HEK293T (cell line): ENCODE results near the gene NF1.

Experiments used
- FOXA1 ChIP-seq: fragments of 450-650 bp; IDR thresholded peaks from 2 replicates; pipeline ENCODE4 v1.6.1; 2016; ENCODE audit warnings: mild to moderate bottlenecking
- FOXK2 ChIP-seq: fragments of 450-650 bp; IDR thresholded peaks from 2 replicates; pipeline ENCODE4 v1.6.1; 2016; ENCODE audit warnings: mild to moderate bottlenecking
- HDGF ChIP-seq: fragments of 450-650 bp; IDR thresholded peaks from 2 replicates; pipeline ENCODE4 v1.6.1; 2017; ENCODE audit warnings: antibody characterized with exemption, borderline replicate concordance
- LEF1 ChIP-seq: fragments of 450-650 bp; IDR thresholded peaks from 2 replicates; pipeline ENCODE4 v1.6.1; 2017; ENCODE audit warnings: mild to moderate bottlenecking, borderline replicate concordance
- NFRKB ChIP-seq: fragments of 450-650 bp; IDR thresholded peaks from 2 replicates; pipeline ENCODE4 v1.6.1; 2016; ENCODE audit warnings: mild to moderate bottlenecking, moderate library complexity
- SUZ12 ChIP-seq: fragments of 450-650 bp; IDR thresholded peaks from 2 replicates; pipeline ENCODE4 v1.6.1; 2016; ENCODE audit warnings: mild to moderate bottlenecking
- TARDBP ChIP-seq: fragments of 450-650 bp; IDR thresholded peaks from 2 replicates; pipeline ENCODE4 v1.6.1; 2016

GRCh38 chr17:31052187-31052889 is 42.4 kb upstream of the NF1 start:
- TF ChIP-seq FOXK2 = no peak
- no peak for TF ChIP-seq TARDBP
- no peak for TF ChIP-seq NFRKB
- no peak for TF ChIP-seq HDGF
- TF ChIP-seq LEF1 = no peak
- no peak for TF ChIP-seq SUZ12
- no peak for TF ChIP-seq FOXA1
